CD14-positive monocyte (primary cell): ENCODE data around the gene STARD6. TPM values are rescaled to one million over a fixed set of nuclear protein-coding genes. Genes with fewer than 3 reads are reported as not detected.
"Not testable (repeated sequence)": the region's sequence is repeated elsewhere in the genome, so short reads cannot be mapped to it uniquely, and the experiment has no call there.

Source experiments
- DNase-seq, 3 donors: peaks; one replicate each; pipeline ENCODE4 v3.0.0-alpha.2; 2011 to 2022
- H2AFZ ChIP-seq: 2 replicates; pipeline ENCODE4 v1.6.0; 2012; ENCODE audit warnings: mild to moderate bottlenecking, low read depth, low read length, inconsistent platforms; ENCODE audit not compliant: insufficient read depth, poor library complexity, severe bottlenecking
- H3K27ac ChIP-seq, 2 donors: 1 replicate in 1 of 2; 2 replicates in 1 of 2; pipeline ENCODE4 v1.5.1; 2012 to 2013; ENCODE audit warnings: low read length in 2 of 2, control low read depth in 1 of 2, inconsistent platforms in 1 of 2, low read depth in 1 of 2, mild to moderate bottlenecking in 1 of 2
- H3K27me3 ChIP-seq, 2 donors: one replicate each; pipeline versions ENCODE4 v1.6.0 to v1.6.1; 2011 to 2013; ENCODE audit warnings: low read length in 2 of 2; ENCODE audit not compliant: control insufficient read depth in 2 of 2, insufficient read depth in 2 of 2
- H3K36me3 ChIP-seq, 2 donors: replicated peaks in 1 of 2; 1 replicate in 1 of 2; 2 replicates in 1 of 2; pipeline versions ENCODE4 v1.5.1 to v1.6.1; 2012 to 2013; ENCODE audit warnings: low read length in 2 of 2, control low read depth in 1 of 2, inconsistent platforms in 1 of 2, mild to moderate bottlenecking in 1 of 2; ENCODE audit not compliant: insufficient read depth in 2 of 2, control insufficient read depth in 1 of 2
- H3K4me1 ChIP-seq, 2 donors: 1 replicate in 1 of 2; 2 replicates in 1 of 2; pipeline versions ENCODE4 v1.5.1 to v1.6.1; 2012 to 2013; ENCODE audit warnings: low read length in 2 of 2, control low read depth in 1 of 2, inconsistent platforms in 1 of 2, mild to moderate bottlenecking in 1 of 2, moderate library complexity in 1 of 2; ENCODE audit not compliant: insufficient read depth in 2 of 2, control insufficient read depth in 1 of 2
- H3K4me2 ChIP-seq: replicated peaks from 2 replicates; pipeline ENCODE3; 2012; ENCODE audit warnings: low read length, moderate library complexity, mild to moderate bottlenecking; ENCODE audit not compliant: poor library complexity, severe bottlenecking; ENCODE audit errors: extremely low read depth
- H3K4me3 ChIP-seq, 3 experiments: fragments of 200-600 bp in 1 of 3; sonication (generic) in 1 of 3; replicated peaks in 1 of 3; 1 replicate in 2 of 3; 2 replicates in 1 of 3; pipeline ENCODE4 v1.5.1; 2011 to 2013; ENCODE audit warnings: low read length in 3 of 3, mild to moderate bottlenecking in 3 of 3, control low read depth in 2 of 3, low read depth in 2 of 3, inconsistent platforms in 1 of 3, moderate library complexity in 1 of 3
- H3K79me2 ChIP-seq: 2 replicates; pipeline ENCODE4 v1.6.0; 2012; ENCODE audit warnings: mild to moderate bottlenecking, control low read depth, inconsistent platforms, low read length, moderate library complexity; ENCODE audit not compliant: insufficient read depth
- H3K9ac ChIP-seq: 2 replicates; pipeline ENCODE4 v1.6.0; 2017; ENCODE audit warnings: low read length, mild to moderate bottlenecking; ENCODE audit not compliant: insufficient read depth, poor library complexity, severe bottlenecking
- H3K9me3 ChIP-seq, 2 donors: replicated peaks in 1 of 2; 1 replicate in 1 of 2; 2 replicates in 1 of 2; pipeline versions ENCODE4 v1.5.1 to v1.6.1; 2012 to 2013; ENCODE audit warnings: low read length in 2 of 2, control low read depth in 1 of 2; ENCODE audit not compliant: control insufficient read depth in 1 of 2, insufficient read depth in 1 of 2
- H4K20me1 ChIP-seq: 2 replicates; pipeline ENCODE4 v1.6.0; 2012; ENCODE audit warnings: mild to moderate bottlenecking, low read length, control low read depth, moderate library complexity; ENCODE audit not compliant: insufficient read depth
- H3K27ac Mint-ChIP-seq, 7 donors: one replicate each; pipeline ENCODE4 v1.8.0; 2020; ENCODE audit warnings: mild to moderate bottlenecking in 7 of 7, mixed read lengths in 7 of 7, moderate library complexity in 6 of 7, inconsistent platforms in 2 of 7
- H3K27me3 Mint-ChIP-seq, 3 donors: one replicate each; pipeline ENCODE4 v1.8.0; 2021 to 2022; ENCODE audit warnings: low read depth in 3 of 3, mild to moderate bottlenecking in 3 of 3, mixed read lengths in 3 of 3, moderate library complexity in 3 of 3, inconsistent platforms in 1 of 3
- H3K36me3 Mint-ChIP-seq, 2 donors: one replicate each; pipeline ENCODE4 v1.8.0; 2020; ENCODE audit warnings: mixed read lengths in 2 of 2, inconsistent platforms in 1 of 2, mild to moderate bottlenecking in 1 of 2
- H3K4me1 Mint-ChIP-seq: one replicate; pipeline ENCODE4 v1.8.0; 2020; ENCODE audit warnings: mild to moderate bottlenecking, mixed read lengths
- H3K4me3 Mint-ChIP-seq, 2 donors: one replicate each; pipeline ENCODE4 v1.8.0; 2020; ENCODE audit warnings: mild to moderate bottlenecking in 2 of 2, mixed read lengths in 2 of 2, moderate library complexity in 1 of 2
- H3K9me3 Mint-ChIP-seq, 7 donors: one replicate each; pipeline ENCODE4 v1.8.0; 2020 to 2022; ENCODE audit warnings: mixed read lengths in 7 of 7, mild to moderate bottlenecking in 6 of 7, moderate library complexity in 6 of 7, inconsistent platforms in 2 of 7
- CTCF ChIP-seq: fragments of 200-600 bp; IDR thresholded peaks from one replicate; pipeline ENCODE4 v1.8.0; 2022; ENCODE audit warnings: antibody characterized with exemption, mild to moderate bottlenecking
- WGBS: methylation state at CpG from one replicate; pipeline ENCODE4 v1.1.5; 2013; ENCODE audit warnings: missing lambda C conversion rate; ENCODE audit not compliant: insufficient coverage; 5-methylcytosine and 5-hydroxymethylcytosine counted together
- intact Hi-C, 2 donors: fragments of 100-400 bp; cut with micrococcal nuclease; formaldehyde crosslinking; loops; one replicate each; pipeline versions ENCODE4 v1.15.0 to v1.15.1; 2023
- polyA plus RNA-seq, 3 donors: library from polyadenylated mRNA; depleted of rRNA in 1 of 3; unstranded in 2 of 3; stranded (reverse) in 1 of 3; fragments of 300-500 nt in 2 of 3; fragments of >200 nt in 1 of 3; fragmentation: Illumina TruSeq in 2 of 3; gene quantifications; 1 replicate in 2 of 3; 2 replicates in 1 of 3; pipeline ENCODE4 v1.2.3, GENCODE V29; 2012 to 2021

STARD6 gene
- polyA plus RNA-seq, 3 donors, result not detected

GRCh38 chr18:54323561-54323960 is 34.1 kb downstream of the STARD6 start:
- H3K36me3 Mint-ChIP-seq, result no peaks in the 10 kb centered on the region
- intact Hi-C loops, result no loop called here

GRCh38 chr18:54316071-54316820 is 41.4 kb downstream of the STARD6 start:
- intact Hi-C loops, result no loop called here

More at GRCh38 chr18:54323561-54323960, 34.1 kb downstream of the STARD6 start:
- H3K4me3 Mint-ChIP-seq, result no peak overlapping the region
- peaks cover 0 to 2% (median 0%) of the 10 kb centered on the region in 7 donors for H3K9me3 Mint-ChIP-seq
- Histone ChIP-seq H3K4me2 (no peak overlapping the region), H3K9ac (no peak overlapping the region), H3K27ac (no peak overlapping the region), H3K36me3 (no peaks in the 10 kb centered on the region), H2AFZ (no peak overlapping the region), H3K4me1 (no peaks in the 10 kb centered on the region), H3K4me3 (no peak overlapping the region), H4K20me1 (no peaks in the 10 kb centered on the region), H3K9me3 (no peaks in the 10 kb centered on the region), H3K27me3 (peaks cover 0 to 2% of the 10 kb centered on the region in 2 donors), H3K79me2 (no peaks in the 10 kb centered on the region)
- H3K27me3 Mint-ChIP-seq, result peaks cover 0 to 3% (median 0%) of the 10 kb centered on the region in 3 donors
- no peak for DNase-seq
- no peaks in the 10 kb centered on the region for H3K4me1 Mint-ChIP-seq
- H3K27ac Mint-ChIP-seq, result no peak overlapping the region
- no peak for TF ChIP-seq CTCF

GRCh38 chr18:54309564-54309963 is 48.1 kb downstream of the STARD6 start:
- WGBS, result 97% methylated on average over 6 of the region's 8 CpGs
- H3K27me3 Mint-ChIP-seq, H3K4me1 ChIP-seq, H3K9ac ChIP-seq, intact Hi-C loops, H3K27me3 ChIP-seq, H3K36me3 ChIP-seq, H3K4me2 ChIP-seq, H3K4me1 Mint-ChIP-seq, H3K27ac Mint-ChIP-seq, DNase-seq, H2AFZ ChIP-seq, H3K4me3 ChIP-seq, H3K9me3 ChIP-seq, H3K27ac ChIP-seq, H3K79me2 ChIP-seq, H3K36me3 Mint-ChIP-seq, H4K20me1 ChIP-seq, H3K4me3 Mint-ChIP-seq: not testable (repeated sequence)
- peaks cover 3 to 15% (median 5%) of the 10 kb centered on the region in 7 donors for H3K9me3 Mint-ChIP-seq

More at GRCh38 chr18:54316071-54316820, 41.4 kb downstream of the STARD6 start:
- H3K79me2 ChIP-seq, result no peaks in the 10 kb centered on the region
- Mint-ChIP-seq H3K9me3 (peaks cover 0 to 6% (median 2%) of the 10 kb centered on the region in 7 donors), H3K27me3 (peaks cover 2 to 3% (median 2%) of the 10 kb centered on the region in 3 donors), H3K27ac (no peak overlapping the region), H3K36me3 (no peaks in the 10 kb centered on the region), H3K4me1 (no peaks in the 10 kb centered on the region), H3K4me3 (no peak overlapping the region)
- no peak overlapping the region for H3K4me3 ChIP-seq
- no peak overlapping the region for H3K4me2 ChIP-seq
- TF ChIP-seq CTCF, result no peak
- H3K9me3 ChIP-seq, result no peaks in the 10 kb centered on the region
- H3K9ac ChIP-seq, result no peak overlapping the region
- no peaks in the 10 kb centered on the region for H3K36me3 ChIP-seq
- H3K27ac ChIP-seq, result no peak overlapping the region
- H2AFZ ChIP-seq, result no peak overlapping the region
- H4K20me1 ChIP-seq, result no peaks in the 10 kb centered on the region
- no peak for DNase-seq
- peaks cover 0 to 2% of the 10 kb centered on the region in 2 donors for H3K27me3 ChIP-seq
- H3K4me1 ChIP-seq, result no peaks in the 10 kb centered on the region
